Hepatocyte (in vitro differentiated cells): ENCODE data around the gene DHRS7.

Source experiments
- CTCF ChIP-seq: fragments of 200-600 bp; sonication (generic); IDR thresholded peaks from 2 replicates; pipeline ENCODE4 v1.5.1; 2016; ENCODE audit warnings: antibody characterized with exemption, mild to moderate bottlenecking; ENCODE audit not compliant: poor library complexity
- EZH2 ChIP-seq: fragments of 200-600 bp; sonication (generic); IDR thresholded peaks from 2 replicates; pipeline ENCODE4 v1.6.1; 2016; ENCODE audit warnings: antibody characterized with exemption, mild to moderate bottlenecking, borderline replicate concordance

- TF ChIP-seq CTCF (no peak), EZH2 (no peak)
These were observed 70.0 kb downstream of the DHRS7 start for GRCh38 chr14:60095231-60095630.
